HS-27A (cell line): ENCODE data around the gene KRTAP1-5.
"Not testable (repeated sequence)": the region's sequence is repeated elsewhere in the genome, so short reads cannot be mapped to it uniquely, and the experiment has no call there.

Source experiments
- DNase-seq: peaks from one replicate; pipeline ENCODE4 v3.0.0-alpha.2; 2012; ENCODE audit warnings: low read depth, missing footprints

The KRTAP1-5 gene, protein sequence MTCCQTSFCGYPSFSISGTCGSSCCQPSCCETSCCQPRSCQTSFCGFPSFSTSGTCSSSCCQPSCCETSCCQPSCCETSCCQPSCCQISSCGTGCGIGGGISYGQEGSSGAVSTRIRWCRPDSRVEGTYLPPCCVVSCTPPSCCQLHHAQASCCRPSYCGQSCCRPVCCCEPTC

DNA sequence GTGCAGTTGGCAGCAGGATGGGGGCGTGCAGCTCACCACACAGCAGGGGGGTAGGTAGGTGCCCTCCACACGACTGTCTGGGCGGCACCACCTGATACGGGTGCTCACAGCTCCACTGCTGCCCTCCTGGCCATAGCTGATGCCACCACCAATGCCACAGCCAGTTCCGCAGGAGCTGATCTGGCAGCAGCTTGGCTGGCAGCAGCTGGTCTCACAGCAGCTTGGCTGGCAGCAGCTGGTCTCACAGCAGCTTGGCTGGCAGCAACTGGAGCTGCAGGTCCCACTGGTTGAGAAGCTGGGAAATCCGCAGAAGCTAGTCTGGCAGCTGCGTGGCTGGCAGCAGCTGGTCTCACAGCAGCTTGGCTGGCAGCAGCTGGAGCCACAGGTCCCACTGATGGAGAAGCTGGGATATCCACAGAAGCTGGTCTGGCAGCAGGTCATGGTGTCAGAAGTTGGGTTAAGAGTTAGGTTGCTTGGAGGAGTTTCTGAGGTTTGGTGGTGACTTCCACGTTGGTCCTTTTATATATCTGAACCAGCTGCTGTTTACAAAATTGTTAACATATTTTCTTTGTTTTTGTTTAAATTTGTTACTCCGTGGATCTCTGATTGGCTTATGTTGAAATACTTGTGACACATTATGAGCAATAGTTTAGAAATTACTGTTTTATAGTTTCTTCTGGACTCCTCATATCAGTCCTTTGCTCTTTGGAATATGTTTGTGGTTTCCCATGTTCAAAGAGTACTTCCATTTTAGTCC is at the start of gene KRTAP1-5:
KRTAP1-5 (minus strand) TSS at position 494 of the 757 bp plus-strand sequence; CDS start at position 441, 53 bp downstream.
- peak; percentile 48 for DNase-seq

DNA sequence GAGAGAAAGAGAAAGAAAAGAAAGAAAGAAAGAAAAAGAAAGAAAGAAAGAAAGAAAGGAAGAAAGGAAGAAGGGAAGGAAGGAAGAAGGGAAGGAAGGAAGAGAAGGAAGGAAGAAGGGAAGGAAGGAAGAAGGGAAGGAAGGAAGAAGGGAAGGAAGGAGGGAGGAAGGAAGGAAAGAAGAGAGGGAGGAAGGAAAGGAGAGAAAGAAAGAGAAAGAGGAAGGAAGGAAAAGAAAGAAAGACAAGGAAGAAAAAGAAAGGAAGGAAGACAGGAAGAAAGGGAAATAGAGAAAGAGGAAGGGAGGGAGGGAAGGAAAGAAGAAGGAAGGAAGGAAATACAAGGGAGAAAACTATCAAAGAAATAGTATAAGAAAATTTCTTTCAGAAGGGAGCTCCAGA is 49.8 kb upstream of the KRTAP1-5 start:
- no peak for DNase-seq

DNA sequence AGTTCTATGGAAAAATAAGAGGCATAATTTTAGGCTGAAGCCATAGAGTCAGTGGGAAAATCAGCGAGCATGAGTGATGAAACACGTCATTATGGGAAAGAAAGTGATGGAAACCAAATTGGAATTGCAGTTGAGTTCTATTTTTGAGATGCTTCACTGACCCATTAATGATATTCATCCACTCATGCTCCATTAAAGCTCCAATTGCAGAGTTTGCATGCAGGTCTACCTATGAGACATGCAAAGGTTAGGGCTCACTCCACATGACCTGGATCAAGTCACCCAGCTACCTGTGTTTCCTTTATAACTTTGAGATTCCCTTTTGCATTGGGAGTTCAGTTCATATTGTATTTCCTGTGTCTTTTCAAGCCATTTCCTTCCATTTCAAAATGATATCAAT is 46.7 kb upstream of the KRTAP1-5 start:
- DNase-seq = no peak

- DNase-seq = no peak
Observed at GRCh38 chr17:41071606-41072360, 44.8 kb upstream of the KRTAP1-5 start.

- DNase-seq = no peak
Observed at GRCh38 chr17:41069031-41069430, 42.0 kb upstream of the KRTAP1-5 start.

DNA sequence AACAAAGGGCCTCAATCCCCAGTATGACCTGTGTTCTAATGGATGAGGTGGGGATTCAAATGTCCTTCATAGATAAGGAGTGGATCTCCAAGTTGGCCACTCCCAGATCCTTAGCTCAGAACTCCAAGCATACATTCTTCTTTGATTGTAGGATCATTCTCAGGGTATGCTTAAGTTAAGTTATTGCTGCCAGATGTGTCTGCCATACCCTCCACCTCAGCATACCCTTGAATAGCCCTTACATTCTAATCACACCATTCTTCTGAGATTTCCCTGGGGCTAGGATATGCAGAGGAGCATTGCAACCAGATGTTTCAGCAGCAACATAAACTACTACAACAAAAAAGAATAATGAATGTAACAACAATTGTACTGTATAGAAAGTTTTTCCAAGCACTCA is 40.3 kb upstream of the KRTAP1-5 start:
- no peak for DNase-seq

DNA sequence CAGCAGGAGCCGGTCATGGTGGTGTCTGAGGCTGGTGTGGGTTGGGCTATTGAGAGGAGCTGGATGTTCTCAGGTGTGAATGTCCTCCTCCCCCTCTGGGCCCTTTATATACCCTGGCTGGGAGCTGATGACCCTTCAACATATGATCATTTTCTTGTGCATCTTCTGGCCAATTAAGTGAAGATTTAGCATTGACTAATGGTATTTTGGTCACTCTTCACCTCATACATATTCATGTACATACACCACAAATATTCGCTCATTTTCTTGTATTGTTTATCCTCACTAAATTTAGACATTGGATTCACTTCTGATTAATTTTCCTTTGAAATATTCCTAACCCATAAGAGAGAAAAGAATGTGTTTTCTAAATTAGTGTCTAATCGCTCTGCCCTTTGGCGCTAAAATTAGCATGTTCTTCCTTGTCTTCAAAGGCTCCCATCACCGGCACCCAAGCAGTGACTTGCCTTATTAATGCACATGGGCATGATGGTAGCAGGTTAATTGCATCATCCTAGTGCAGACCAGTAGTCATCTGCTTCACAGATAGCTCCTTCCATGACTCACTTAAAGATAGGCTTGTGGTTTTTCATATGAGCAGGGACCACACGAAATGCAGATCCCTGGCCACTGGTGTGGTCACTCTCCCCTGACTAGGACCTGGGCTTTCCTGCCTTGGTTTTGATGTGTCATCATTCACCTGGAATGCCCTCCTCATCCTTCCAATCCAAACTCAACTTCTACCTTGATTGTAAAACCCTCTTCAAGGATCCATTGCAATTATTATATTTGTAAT is 39.0 kb upstream of the KRTAP1-5 start, which contains the start of gene KRTAP2-4:
KRTAP2-4 (minus strand) TSS at position 51 of the 796 bp plus-strand sequence; CDS start at position 17, 34 bp downstream.
- no peak for DNase-seq

- DNase-seq = not testable (repeated sequence)
Observed at GRCh38 chr17:41065016-41065689, 38.1 kb upstream of the KRTAP1-5 start.

GRCh38 chr17:41064301-41064700 is 37.3 kb upstream of the KRTAP1-5 start:
- no peak for DNase-seq

- DNase-seq = no peak
Observed at GRCh38 chr17:41063449-41063848, 36.4 kb upstream of the KRTAP1-5 start.

DNA sequence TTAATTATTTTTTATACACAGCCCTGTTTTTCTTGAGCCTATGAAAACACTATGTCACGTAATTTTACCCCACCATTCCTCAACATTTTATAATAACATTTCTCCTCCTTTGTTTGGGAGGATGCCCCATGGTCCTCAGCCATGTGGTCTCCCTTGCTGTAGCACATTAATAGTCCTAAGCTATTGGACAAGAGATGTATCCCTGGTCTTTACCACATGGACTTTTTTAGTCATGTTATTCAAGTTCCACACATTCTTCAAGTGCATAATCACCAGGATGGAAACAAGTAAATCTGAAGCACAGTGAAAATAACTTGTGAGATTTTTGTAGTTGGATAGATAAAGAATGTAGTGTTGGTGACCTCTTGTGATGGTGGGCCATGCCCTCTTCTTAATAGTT is 35.0 kb upstream of the KRTAP1-5 start:
- no peak for DNase-seq

- peak; percentile 88 for DNase-seq
Observed at GRCh38 chr17:41060052-41060604, 33.1 kb upstream of the KRTAP1-5 start, which contains the start of gene KRTAP2-3. Gene KRTAP2-3 (minus strand): TSS chr17:41060114. CDS start chr17:41060050, 64 bp downstream.

DNA sequence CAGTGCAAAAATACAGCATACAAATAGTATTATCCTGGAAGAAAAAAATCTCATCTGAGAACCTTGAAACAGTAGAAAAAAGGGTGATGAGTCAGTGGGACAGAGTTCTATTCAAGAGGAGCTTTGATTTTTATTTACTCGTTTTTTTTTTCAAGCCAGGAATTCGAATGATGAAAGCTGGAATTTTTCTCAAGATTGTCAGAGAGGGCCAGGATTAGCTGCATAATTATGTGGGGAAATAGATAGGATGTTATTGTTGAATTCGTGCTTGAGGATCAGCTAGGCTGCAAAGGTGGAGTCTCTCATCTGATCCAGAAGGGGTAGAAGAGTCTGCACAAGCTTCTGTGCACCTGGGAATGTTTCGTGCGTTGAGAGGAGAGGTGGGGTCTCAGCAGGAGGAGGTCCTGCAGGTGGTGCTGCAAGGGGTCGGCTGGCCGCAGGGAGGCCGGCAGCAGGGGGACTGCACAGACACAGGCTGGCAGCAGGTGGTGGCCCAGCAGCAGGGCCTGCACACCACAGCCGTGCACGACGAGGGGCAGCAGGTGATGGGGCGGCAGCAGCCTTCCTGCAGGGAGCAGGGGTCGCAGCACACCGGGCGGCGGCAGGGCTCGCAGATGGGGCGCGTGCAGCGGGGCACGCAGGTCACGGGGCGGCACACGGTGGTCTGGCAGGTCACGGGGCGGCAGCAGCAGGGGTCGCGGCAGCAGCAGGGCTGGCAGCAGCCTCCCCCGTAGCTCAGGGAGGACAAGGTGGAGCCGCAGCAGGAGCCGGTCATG is 32.5 kb upstream of the KRTAP1-5 start:
- not testable (repeated sequence) for DNase-seq

DNA sequence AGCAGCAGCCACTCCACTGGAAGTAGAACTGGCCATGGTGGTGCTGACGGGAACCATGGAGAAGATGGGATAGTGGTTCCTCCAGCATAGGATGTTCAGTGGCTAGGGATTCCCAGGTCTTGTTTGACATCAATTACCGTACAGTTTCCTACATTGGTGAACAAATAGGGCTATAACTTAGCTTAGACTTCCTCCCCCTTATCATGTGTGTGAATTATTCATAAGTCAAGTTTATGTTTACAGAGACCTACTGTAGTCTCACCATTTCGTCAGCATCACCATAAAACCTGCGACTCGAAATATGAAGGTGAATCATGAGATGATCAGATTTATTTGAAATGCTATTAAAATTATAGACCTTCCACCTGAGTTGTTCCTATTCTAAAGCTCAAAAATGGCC is 31.7 kb upstream of the KRTAP1-5 start:
- no peak for DNase-seq

DNA sequence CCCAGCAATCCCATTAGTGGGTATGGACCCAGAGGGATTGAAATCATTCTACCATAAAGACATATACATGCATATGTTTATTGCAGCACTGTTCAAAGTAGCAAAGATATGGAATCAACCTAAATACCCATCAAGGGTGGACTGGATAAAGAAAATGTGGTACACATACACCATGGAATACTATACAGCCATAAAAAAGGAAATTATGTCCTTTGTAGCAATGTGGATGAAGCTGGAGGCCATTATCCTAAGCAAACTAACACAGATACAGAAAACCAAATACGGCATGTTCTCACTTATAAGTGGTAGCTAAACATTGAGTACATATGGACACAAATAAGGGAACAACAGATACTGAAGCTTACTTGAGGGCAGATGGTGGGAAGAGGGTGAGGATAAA is 30.5 kb upstream of the KRTAP1-5 start:
- no peak for DNase-seq

DNA sequence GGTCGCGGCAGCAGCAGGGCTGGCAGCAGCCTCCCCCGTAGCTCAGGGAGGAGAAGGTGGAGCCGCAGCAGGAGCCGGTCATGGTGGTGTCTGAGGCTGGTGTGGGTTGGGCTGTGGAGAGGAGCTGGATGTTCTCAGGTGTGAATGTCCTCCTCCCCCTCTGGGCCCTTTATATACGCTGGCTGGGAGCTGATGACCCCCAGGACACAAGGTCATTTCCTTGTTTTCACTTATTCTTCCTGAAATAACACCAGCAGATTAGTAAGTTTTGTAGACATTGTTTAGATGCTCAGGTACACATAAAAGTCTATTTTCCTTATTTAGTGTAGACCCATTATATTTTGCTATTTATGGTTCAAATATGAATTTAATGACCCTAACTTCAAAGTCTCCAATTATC is 28.1 kb upstream of the KRTAP1-5 start, which contains the start of gene KRTAP2-2:
KRTAP2-2 (minus strand) TSS at position 101 of the 400 bp plus-strand sequence; CDS start at position 82, 19 bp downstream.
- not testable (repeated sequence) for DNase-seq

GRCh38 chr17:41054556-41054955 is 27.5 kb upstream of the KRTAP1-5 start:
- not testable (repeated sequence) for DNase-seq

DNA sequence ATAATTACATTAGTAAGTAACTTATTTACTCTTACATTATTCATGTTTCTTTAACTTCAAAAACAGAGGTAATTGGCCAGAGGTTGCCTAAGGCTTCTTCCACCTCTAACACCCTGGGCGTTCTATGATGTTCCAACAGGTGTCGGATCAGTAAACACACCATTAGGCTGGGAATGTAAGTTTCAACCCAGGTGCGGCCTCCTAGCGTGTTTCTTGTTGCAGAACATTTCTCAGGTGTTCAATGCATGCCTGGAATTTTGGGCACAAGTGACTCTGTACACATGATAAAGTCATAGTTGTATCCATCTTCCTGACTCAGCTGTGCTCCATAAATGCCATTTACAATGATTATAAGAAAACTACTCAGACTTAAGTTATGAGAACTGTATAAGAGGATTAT is 27.0 kb upstream of the KRTAP1-5 start:
- no peak for DNase-seq

GRCh38 chr17:41052566-41052965 is 25.6 kb upstream of the KRTAP1-5 start:
- DNase-seq = no peak

DNA sequence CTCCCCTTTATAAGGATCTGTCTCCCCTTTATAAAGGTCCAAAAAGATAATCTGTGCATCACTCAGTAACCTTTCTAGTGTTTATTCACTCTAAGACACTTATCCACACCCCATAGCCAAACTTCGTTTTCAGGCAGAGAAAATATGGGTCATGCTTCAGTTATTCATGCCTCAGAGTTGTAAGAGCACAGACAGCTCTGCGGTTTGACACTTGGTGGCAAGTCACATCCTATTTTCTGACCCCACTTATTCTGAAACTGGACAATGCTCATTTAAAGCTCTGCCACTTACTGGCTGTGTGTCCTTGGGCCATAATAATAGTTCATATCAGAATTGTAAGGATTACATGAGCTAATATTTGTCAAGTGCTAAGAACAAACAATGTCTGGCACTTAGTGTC is 22.1 kb upstream of the KRTAP1-5 start:
- DNase-seq = no peak
